CD4-positive, alpha-beta T cell (primary cell): Measurements from ENCODE around the gene KCNJ6. TPM values are rescaled to one million over a fixed set of nuclear protein-coding genes. Genes with fewer than 3 reads are reported as not detected.

Experiments
- ATAC-seq: fragments of 200-7000 bp; cut with Tn5 transposase; one replicate; pipeline ENCODE4 v1.10.0; 2022; ENCODE audit warnings: mild to moderate bottlenecking; ENCODE audit not compliant: poor library complexity
- CTCF ChIA-PET: fragments of 350-600 bp; sonication (Branson Sonifier 250); formaldehyde crosslinking; loops from one replicate; lab custom pipeline; 2021; ENCODE audit warnings: antibody characterized with exemption, inconsistent platforms; lab: Charles Lee
- POLR2A ChIA-PET: fragments of 350-600 bp; sonication (Branson Sonifier 250); formaldehyde crosslinking; loops from one replicate; lab custom pipeline; 2021; ENCODE audit warnings: antibody characterized with exemption, inconsistent platforms; lab: Charles Lee
- DNase-seq, 14 experiments: peaks; one replicate each; pipeline ENCODE4 v3.0.0-alpha.2; 2013 to 2020; ENCODE audit warnings: mixed read lengths in 2 of 14
- H3K27ac ChIP-seq, 2 donors: one replicate each; pipeline versions ENCODE4 v1.5.1 to v1.7.0; 2013; ENCODE audit warnings: low read length in 2 of 2, low read depth in 1 of 2, mild to moderate bottlenecking in 1 of 2
- H3K27me3 ChIP-seq, 2 experiments: 1 replicate in 1 of 2; 2 replicates in 1 of 2; pipeline versions ENCODE4 v1.6.1 to v1.7.0; 2013; ENCODE audit warnings: low read length in 2 of 2, control low read depth in 1 of 2, mild to moderate bottlenecking in 1 of 2, moderate library complexity in 1 of 2; ENCODE audit not compliant: insufficient read depth in 2 of 2, control insufficient read depth in 1 of 2
- H3K36me3 ChIP-seq: one replicate; pipeline ENCODE4 v1.6.1; 2013; ENCODE audit warnings: low read length, control low read depth; ENCODE audit not compliant: insufficient read depth
- H3K4me1 ChIP-seq: one replicate; pipeline ENCODE4 v1.6.1; 2013; ENCODE audit warnings: low read length, control low read depth; ENCODE audit not compliant: insufficient read depth
- H3K4me3 ChIP-seq: one replicate; pipeline ENCODE4 v1.5.1; 2013; ENCODE audit warnings: mild to moderate bottlenecking, low read length, moderate library complexity
- H3K9me3 ChIP-seq, 2 experiments: 1 replicate in 1 of 2; 2 replicates in 1 of 2; pipeline versions ENCODE4 v1.6.1 to v1.7.0; 2013; ENCODE audit warnings: low read length in 2 of 2, mild to moderate bottlenecking in 2 of 2, control low read depth in 1 of 2, moderate library complexity in 1 of 2; ENCODE audit not compliant: control insufficient read depth in 1 of 2, insufficient read depth in 1 of 2
- H3K27ac Mint-ChIP-seq: one replicate; pipeline ENCODE4 v1.8.0; 2020; ENCODE audit warnings: mixed read lengths
- H3K27me3 Mint-ChIP-seq: one replicate; pipeline ENCODE4 v1.8.0; 2021; ENCODE audit warnings: mixed read lengths
- H3K36me3 Mint-ChIP-seq: one replicate; pipeline ENCODE4 v1.8.0; 2021; ENCODE audit warnings: low read depth, mixed read lengths
- H3K4me1 Mint-ChIP-seq: one replicate; pipeline ENCODE4 v1.8.0; 2021; ENCODE audit warnings: low read depth, mixed read lengths
- H3K4me3 Mint-ChIP-seq: one replicate; pipeline ENCODE4 v1.8.0; 2020; ENCODE audit warnings: mild to moderate bottlenecking, mixed read lengths
- H3K9me3 Mint-ChIP-seq: one replicate; pipeline ENCODE4 v1.8.0; 2020; ENCODE audit warnings: mixed read lengths
- intact Hi-C, 2 experiments: fragments of 100-400 bp; cut with DNase I in 1 of 2; cut with micrococcal nuclease in 1 of 2; formaldehyde crosslinking; loops; one replicate each; pipeline versions ENCODE4 v1.15.1 to v1.9.0; 2023 to 2025; cut with DNase I, micrococcal nuclease
- total RNA-seq, 174 experiments: library from RNA in 2 of 174; stranded (reverse) in 2 of 174; gene quantifications; one replicate each; pipeline ENCODE4 v1.2.3 and lab custom pipeline; 2021 to 2026
- TF ChIP-seq, protein P1 (sequence below): fragments of 200-600 bp; IDR thresholded peaks from one replicate; pipeline ENCODE4 v1.8.0; 2022; ENCODE audit warnings: antibody characterized with exemption, mild to moderate bottlenecking

KCNJ6 gene
- total RNA-seq, 2 experiments from 2014 or later, result not detected

DNA sequence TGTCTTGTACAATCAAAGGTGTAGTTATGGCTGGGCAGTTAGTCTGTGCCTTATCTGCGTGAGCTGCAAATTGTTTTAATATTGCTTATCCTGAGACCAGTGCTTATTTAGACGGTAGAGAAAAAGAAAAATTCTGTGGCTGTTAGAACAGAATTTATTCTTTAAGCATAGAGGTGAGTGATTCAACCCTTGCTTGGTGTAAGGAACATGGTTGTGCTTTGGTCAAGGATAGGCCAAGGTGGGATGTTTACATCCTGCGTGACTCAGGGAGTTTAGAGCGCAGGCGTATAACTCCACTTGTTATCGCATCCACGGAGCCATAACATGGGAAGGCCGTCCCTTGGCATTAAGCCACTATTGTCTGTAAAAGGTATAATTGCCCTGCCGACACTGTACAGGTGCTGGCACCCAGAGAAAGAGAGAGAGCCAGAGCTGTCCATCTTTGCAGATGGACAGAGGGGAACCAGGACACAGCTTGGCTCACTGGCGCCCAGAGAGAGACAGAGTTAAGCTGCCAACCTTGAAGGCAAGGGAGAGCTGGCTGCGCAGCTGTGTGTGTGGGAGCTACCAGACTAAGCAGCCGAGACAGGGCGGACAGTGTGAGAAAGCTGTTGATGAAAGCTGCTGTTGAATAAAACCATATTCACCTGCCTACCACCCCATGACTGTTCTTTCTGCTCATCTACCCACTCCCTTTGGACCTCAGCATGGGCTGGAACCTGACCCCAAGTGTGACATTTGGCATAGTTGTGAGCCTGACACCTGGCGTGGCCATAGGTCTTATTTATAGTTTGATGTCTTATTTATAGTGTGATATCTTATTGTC is 349.3 kb downstream of the KCNJ6 start:
- H3K27ac ChIP-seq, result no peak overlapping the region

DNA sequence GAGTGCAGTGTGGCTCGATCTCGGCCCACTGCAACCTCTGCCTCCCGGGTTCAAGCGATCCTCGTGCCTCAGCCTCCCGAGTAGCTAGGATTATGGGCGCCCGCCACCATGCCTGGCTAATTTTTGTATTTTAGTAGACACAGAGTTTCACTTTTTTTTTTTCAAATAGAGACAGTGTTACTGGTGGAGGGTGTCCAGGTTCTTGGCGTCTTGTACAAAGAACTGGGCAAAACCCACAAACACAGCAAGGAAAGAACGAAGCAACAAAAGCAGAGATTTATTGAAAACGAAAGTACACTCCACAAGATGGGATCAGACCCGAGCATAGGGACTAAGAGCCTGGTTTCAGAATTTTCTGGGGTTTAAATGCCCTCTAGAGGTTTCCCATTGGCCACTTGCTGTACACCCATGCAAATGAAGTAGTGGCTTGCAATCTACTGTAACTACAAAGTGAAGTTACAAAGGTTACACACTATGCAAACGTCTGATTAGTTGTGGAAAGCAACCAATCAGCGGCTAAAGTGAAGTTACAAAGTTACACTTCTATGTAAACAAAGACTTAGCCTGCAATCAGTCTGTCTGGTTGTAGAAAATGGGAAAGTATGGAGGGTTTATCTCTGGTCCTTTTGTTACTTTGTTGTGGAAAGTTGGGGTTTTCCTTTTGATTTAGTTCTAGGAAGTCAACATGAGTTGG is 350.6 kb downstream of the KCNJ6 start:
- no peak overlapping the region for H3K4me3 ChIP-seq
- H3K9me3 Mint-ChIP-seq, result no peaks in the 10 kb centered on the region
- CTCF ChIA-PET, result no interaction called here
- peak overlapping the region; percentile 98 for H3K27ac Mint-ChIP-seq
- H3K4me1 Mint-ChIP-seq, result peaks cover 22% of the 10 kb centered on the region
- DNase-seq (no peak), ATAC-seq (no peak)
- H3K27ac ChIP-seq, result no peak overlapping the region
- H3K4me1 ChIP-seq, result peaks cover 28% of the 10 kb centered on the region
- no peaks in the 10 kb centered on the region for H3K9me3 ChIP-seq
- H3K4me3 Mint-ChIP-seq, result peak overlapping the region; percentile 95
- no peaks in the 10 kb centered on the region for H3K27me3 Mint-ChIP-seq
- no peaks in the 10 kb centered on the region for H3K36me3 ChIP-seq
- TF ChIP-seq, protein P1, sequence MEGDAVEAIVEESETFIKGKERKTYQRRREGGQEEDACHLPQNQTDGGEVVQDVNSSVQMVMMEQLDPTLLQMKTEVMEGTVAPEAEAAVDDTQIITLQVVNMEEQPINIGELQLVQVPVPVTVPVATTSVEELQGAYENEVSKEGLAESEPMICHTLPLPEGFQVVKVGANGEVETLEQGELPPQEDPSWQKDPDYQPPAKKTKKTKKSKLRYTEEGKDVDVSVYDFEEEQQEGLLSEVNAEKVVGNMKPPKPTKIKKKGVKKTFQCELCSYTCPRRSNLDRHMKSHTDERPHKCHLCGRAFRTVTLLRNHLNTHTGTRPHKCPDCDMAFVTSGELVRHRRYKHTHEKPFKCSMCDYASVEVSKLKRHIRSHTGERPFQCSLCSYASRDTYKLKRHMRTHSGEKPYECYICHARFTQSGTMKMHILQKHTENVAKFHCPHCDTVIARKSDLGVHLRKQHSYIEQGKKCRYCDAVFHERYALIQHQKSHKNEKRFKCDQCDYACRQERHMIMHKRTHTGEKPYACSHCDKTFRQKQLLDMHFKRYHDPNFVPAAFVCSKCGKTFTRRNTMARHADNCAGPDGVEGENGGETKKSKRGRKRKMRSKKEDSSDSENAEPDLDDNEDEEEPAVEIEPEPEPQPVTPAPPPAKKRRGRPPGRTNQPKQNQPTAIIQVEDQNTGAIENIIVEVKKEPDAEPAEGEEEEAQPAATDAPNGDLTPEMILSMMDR, result no peak
- POLR2A ChIA-PET, result no interaction called here
- intact Hi-C loops, result loop anchor here (2.0 to 10.0 kb wide), 3 partner anchors 199 to 1199 kb away; partner anchors contain the start of genes DYRK1A (in 1 of the 2) and VPS26C (in 1 of the 2)
- H3K27me3 ChIP-seq, result no peaks in the 10 kb centered on the region
- peaks cover 6% of the 10 kb centered on the region for H3K36me3 Mint-ChIP-seq

More for the DNA sequence above, 349.3 kb downstream of the KCNJ6 start:
- Histone ChIP-seq H3K27me3 (no peaks in the 10 kb centered on the region), H3K4me1 (peaks cover 28% of the 10 kb centered on the region), H3K9me3 (no peaks in the 10 kb centered on the region), H3K4me3 (no peak overlapping the region), H3K36me3 (no peaks in the 10 kb centered on the region)
- CTCF ChIA-PET, result interaction anchor here (0.6 kb wide), 1 partner anchor 342 kb away, joined by 3 read pairs; no protein-coding TSS in a partner anchor
- Mint-ChIP-seq H3K27me3 (peaks cover 4% of the 10 kb centered on the region), H3K36me3 (peaks cover 6% of the 10 kb centered on the region), H3K27ac (no peak overlapping the region), H3K4me3 (no peak overlapping the region), H3K9me3 (no peaks in the 10 kb centered on the region), H3K4me1 (peaks cover 22% of the 10 kb centered on the region)
- ATAC-seq (no peak), DNase-seq (no peak)
- intact Hi-C loops, result loop anchor here in 1 of 2 experiments (5.0 to 10.0 kb wide), 2 partner anchors 300 to 1198 kb away; partner anchors contain the start of gene VPS26C
- TF ChIP-seq, protein P1, result no peak
- POLR2A ChIA-PET, result no interaction called here

DNA sequence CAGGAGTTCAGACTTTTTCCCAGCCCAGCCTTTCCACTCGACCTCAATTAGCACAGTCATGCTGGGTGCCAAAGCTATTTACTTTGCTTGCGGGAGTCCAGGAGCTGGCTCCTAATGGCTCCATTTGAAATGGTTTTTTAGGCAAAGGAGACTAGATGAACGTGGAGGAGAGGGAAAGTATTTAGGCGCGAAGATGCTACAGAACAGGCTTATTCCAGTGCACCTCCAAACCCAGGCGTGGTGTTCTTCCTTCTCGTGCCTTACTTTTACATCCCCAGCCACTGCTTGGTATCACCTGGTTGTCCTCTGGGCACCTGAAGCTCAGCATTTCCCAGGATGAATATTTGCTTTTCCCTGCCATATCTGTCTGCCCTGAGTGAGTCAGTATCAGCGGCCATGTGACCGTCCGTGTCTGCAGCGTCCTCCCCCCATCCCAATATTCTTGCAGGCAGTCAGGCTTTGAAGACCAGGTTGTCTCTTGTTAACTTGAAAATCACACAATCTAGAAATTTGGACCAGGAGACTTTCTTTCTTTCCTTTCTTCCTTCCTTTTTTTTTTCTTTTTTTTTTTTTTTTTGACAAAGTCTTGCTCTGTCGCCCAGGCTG is 351.2 kb downstream of the KCNJ6 start:
- ChIA-PET CTCF (interaction anchor here (1.3 to 2.0 kb wide), 4 partner anchors 32 to 599 kb away, joined by 3 to 6 read pairs (median 4); partner anchors contain the start of gene HLCS), POLR2A (interaction anchor here (1.4 to 1.9 kb wide), 5 partner anchors 195 to 339 kb away, joined by 4 to 49 read pairs (median 8); partner anchors contain the start of genes DYRK1A and VPS26C)
- DNase-seq (no peak), ATAC-seq (no peak)
- Mint-ChIP-seq H3K27ac (peak overlapping the region; percentile 98), H3K27me3 (no peaks in the 10 kb centered on the region), H3K4me3 (peak overlapping the region; percentile 95), H3K9me3 (no peaks in the 10 kb centered on the region), H3K36me3 (peaks cover 6% of the 10 kb centered on the region), H3K4me1 (peaks cover 22% of the 10 kb centered on the region)
- Histone ChIP-seq H3K9me3 (no peaks in the 10 kb centered on the region), H3K4me1 (peaks cover 28% of the 10 kb centered on the region), H3K4me3 (peak overlapping the region; percentile 96), H3K36me3 (no peaks in the 10 kb centered on the region), H3K27ac (peak overlapping the region; percentile 88 to 97), H3K27me3 (no peaks in the 10 kb centered on the region)
- TF ChIP-seq, protein P1, result no peak
- intact Hi-C loops, result loop anchor here (1.0 to 10.0 kb wide), 6 partner anchors 12 to 1200 kb away; partner anchors contain the start of genes VPS26C (in 2 of the 2), DYRK1A (in 1 of the 2), PIGP (in 1 of the 2) and TTC3 (in 1 of the 2)
